Renal cortex interstitium (tissue), 11 donors: Measurements from ENCODE around the gene BRD1. TPM values are rescaled to one million over a fixed set of nuclear protein-coding genes. Genes with fewer than 3 reads are reported as not detected.

Source experiments
- DNase-seq, 11 donors: peaks; one replicate each; pipeline ENCODE4 v3.0.0-alpha.2; 2013; ENCODE audit warnings: low read depth in 9 of 11, low spot score in 4 of 11; ENCODE audit errors: extremely low read depth in 1 of 11
- polyA plus RNA-seq, 3 donors: library from polyadenylated mRNA; unstranded; fragments of 120-200 nt; gene quantifications; one replicate each; pipeline ENCODE4 v1.2.1, GENCODE V29; 2013; ENCODE audit not compliant: insufficient read length in 3 of 3

BRD1 gene
- polyA plus RNA-seq, 3 donors, result 34.5 to 42.1 (median 41.9) TPM

DNA sequence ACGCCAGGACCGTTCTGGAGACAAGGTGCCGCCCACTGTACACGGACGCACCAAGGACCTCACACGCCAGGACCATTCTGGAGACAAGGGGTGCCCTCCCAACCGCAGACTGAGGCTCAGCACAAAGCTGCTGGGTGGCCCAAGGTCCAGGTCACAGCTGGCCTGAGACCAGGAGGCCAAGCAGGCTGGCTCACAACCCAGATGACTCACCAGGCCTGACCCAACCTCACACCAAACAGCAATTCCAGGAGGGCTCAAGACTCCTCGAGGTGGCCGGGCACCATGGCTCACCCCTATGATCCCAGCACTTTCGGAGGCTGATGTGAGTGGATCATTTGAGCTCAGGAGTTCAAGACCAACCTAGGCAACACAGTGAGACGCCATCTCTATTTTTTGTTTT lies 14.8 kb downstream of the BRD1 start:
- DNase-seq, result no peak

DNA sequence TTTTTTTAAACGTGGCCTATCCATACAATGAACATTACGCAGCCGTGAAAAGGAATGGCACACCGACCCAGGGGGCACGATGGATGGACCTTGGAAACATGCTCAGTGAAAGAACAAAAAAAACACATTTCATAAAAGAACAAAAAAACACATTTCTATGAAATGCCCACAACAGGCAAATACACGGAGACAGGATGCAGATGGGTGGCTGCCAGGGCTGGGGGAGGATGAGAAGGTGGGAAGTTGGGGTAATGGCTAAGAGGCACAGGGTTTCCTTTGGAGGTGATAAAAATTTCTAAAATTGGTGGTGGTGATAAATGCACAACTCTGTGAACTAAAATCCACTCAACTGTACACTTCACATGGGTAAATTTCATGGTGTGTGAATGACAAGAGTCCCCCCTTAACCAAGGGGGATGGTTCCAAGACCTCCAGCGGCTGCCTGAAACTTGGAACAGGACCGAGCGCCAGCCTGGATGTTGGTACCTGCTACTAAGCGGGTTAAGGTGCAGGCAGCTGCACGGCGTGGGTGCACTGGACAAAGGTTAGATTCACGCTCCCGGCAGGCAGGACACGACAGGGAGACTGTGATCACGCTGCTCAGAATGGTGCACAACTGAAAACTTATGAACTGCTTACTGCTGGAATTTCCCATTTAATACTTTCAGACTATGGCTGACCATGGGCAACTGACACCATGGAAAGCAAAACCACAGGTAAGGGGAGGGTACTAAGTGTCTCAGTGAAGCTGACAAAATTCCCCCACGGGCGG lies 16.5 kb downstream of the BRD1 start:
- DNase-seq, result no peak

- DNase-seq, result no peak
Observed at GRCh38 chr22:49810363-49811019, 17.2 kb downstream of the BRD1 start.

- no peak for DNase-seq
Observed at GRCh38 chr22:49807780-49808708, 19.6 kb downstream of the BRD1 start.

- no peak for DNase-seq
Observed at GRCh38 chr22:49807129-49807528, 20.5 kb downstream of the BRD1 start.

DNA sequence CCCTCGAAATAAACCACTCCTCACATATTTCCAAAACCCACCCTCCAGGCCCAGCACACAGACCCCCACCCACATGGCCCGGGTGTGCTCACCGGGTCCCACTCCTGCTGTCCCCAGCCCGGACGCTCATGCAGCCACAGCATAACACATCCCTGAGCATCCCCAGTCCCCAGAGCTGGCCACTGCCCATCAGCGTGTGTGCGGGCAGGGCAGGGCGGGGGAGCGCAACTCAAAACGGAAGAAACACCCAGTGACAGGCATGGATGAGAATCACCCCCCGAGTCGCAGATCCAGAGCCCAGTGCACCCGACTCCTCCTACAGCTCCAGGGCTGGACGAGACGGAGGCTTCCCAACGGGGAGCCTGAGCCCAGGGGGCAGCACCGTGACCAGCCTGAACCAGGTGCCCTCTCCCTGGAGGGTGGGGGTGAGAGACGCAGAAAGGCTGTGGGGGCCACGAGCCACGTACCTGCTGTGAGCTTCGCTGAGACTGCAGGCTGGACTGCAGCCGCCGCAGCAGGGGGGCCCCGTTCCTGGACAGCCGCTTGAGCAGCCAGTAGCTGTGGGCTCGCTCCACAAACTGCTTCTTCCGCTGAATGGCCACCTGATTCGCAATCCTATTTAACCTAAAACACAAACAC lies 23.8 kb downstream of the BRD1 start:
- no peak for DNase-seq

GRCh38 chr22:49803134-49803533 lies 24.5 kb downstream of the BRD1 start:
- DNase-seq, result no peak

- DNase-seq, result no peak
Observed at GRCh38 chr22:49801391-49802060, 26.1 kb downstream of the BRD1 start.

DNA sequence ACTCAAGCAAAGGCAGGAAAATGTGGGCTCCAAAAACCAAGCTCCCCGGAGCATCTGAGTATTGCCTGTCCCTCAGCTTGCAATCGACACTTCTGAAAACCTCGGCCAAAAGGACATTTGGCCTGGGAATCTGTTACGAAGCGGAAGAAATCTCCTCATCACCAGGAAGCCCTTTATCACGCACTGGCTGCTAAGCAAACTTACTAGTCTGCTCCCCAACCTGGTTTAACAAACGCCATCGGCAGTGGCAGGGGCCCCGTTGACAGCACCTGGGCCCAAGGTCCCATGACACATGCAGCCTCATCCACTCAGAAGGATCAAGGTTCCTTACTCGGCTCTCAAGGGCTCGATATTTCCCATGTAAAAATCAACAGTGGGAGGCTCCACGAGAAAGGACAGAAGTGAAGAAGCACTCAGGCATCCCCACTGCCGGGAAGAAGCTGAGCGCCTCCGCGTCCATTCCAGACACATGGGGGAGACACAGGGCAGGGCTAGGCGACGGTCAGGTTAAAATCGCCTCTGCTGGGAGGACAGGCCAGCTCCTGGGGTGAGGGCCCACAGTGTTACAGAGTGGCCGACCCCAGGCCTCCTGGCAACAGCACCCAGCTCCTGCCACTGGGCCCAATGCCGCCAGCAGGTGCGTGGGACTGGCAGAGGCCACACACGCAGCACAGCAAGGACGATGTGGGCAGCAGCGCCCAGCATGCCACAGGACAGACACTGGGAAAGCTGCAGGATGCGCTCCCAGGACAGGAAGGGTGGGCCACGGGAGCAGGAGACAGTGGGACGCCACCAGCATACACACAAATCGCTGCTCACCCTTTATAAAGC lies 27.1 kb downstream of the BRD1 start:
- no peak for DNase-seq

- DNase-seq, result no peak
Observed at GRCh38 chr22:49799431-49800075, 28.1 kb downstream of the BRD1 start.

DNA sequence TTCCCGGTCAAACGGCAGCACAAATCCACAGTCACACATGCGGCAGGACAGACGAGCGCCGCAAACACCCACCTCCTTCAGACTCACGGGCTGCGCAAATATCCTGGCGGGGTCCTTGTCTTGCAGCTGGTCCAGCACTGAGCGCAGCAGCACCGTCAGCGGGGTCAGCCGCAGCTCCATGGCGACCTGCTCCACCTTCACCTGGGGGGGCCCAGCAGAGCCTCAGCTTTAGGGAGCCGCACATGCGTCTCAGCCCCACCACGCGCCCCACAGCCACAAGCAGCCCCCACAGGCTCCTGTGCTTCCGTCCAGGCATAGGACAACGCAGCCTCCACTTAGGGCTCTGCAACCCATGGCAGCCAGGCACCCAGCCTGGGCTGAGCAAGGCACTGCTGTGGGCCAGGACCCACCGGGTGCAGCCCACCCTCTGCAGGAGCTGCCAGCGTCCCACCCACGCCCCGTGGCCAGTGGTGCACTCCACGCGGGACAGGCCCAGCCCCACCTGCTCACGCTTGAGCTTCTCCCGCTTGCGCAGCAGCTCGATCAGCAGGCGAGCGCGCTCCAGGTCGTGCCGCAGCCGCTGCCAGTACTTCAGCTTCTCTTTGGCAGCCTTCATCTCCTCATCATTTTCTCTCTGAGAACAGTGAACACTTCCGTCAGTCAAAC lies 29.1 kb downstream of the BRD1 start:
- no peak for DNase-seq

- no peak for DNase-seq
Observed at GRCh38 chr22:49797706-49798105, 30.0 kb downstream of the BRD1 start.

- DNase-seq, result no peak
Observed at GRCh38 chr22:49796596-49797270, 30.9 kb downstream of the BRD1 start.

- no peak for DNase-seq
Observed at GRCh38 chr22:49795521-49795920, 32.2 kb downstream of the BRD1 start.

- no peak for DNase-seq
Observed at GRCh38 chr22:49793871-49794270, 33.8 kb downstream of the BRD1 start.

DNA sequence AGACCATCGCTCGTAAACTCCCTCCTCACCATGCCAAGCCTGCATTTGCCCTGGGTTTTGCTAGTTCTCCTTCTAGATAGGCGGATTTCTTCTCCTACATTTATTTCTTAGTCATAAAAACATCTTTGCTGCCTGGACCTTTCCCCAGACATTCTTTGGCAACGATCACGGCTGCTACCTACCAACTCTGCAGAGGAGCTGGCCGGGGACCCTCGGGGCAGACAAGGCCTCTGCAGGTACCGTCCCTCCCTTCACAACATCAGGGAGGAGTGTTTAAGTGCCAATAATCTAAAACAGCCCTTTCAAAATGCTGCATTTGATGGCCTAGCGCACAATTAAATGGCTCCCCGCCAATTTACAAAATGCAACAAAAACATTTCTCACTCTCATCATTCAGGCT lies 34.4 kb downstream of the BRD1 start:
- no peak for DNase-seq
